ENCODE measurements around the gene ABHD17A. TPM values are rescaled to one million over a fixed set of nuclear protein-coding genes. Genes with fewer than 3 reads are reported as not detected.
"Not testable (repeated sequence)": the region's sequence is repeated elsewhere in the genome, so short reads cannot be mapped to it uniquely, and the experiment has no call there.

ABHD17A gene
- total and polyA plus RNA-seq, 2 of the 8 experiments (the other 6 are each of a cell fraction or from before 2014, with no cell fraction given), result 41.2 to 87.4 TPM

DNA sequence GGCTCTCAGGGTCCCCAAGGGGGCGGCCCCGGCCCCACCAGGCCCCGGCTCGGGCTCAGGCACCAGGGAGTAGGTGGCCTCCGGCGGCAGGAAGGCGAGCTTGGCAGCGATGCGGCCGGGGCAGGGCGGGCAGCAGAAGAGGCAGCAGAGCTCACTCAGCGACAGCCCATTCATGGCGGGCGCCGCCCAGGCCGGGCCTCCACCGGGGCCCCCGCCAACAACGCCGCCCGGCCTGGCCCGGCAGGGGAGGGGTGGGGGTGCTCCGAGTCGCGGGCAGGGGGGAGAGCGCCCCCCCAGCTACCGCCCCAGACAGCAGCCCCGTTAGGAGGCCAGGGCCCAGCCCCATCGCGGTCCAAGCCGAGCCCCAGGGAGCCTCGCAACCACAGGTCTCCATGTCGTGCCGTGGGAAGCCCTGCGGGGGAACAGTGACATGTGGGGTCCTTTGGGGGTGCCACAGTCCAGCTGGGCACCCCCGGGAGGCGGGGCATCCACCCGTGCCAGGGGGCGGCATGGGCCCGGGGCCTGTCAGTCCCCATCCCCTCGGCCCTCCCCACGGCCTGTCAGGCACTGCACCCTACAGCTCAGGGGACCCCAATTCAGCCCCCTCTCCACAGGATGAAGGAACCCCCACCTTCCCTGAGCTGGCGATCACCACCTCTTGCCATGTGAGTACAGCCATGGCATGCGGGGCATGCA is 3.8 kb downstream of the ABHD17A start:
- not testable (repeated sequence) for H4K91ac ChIP-seq (replicated peaks; ENCODE audit: insufficient read length, low read length); FAIRE-seq; H3K18ac ChIP-seq (ENCODE audit: extremely low read depth, low read length); H3K4ac ChIP-seq (replicated peaks; ENCODE audit: insufficient read length, low read depth, low read length); H2BK5ac ChIP-seq (ENCODE audit: low read depth, low read length); H2AK5ac ChIP-seq (ENCODE audit: low read depth, low read length); H3K9me3 ChIP-seq (ENCODE audit: insufficient read depth in 2 of 2, low read depth in 1 of 2, low read length in 1 of 2); H2BK120ac ChIP-seq (replicated peaks; ENCODE audit: low read depth, low read length); H3K9ac ChIP-seq (replicated peaks in 1 of 4; ENCODE audit: extremely low read depth in 1 of 4, low read depth in 3 of 4, low read length in 3 of 4); H3K4me2 ChIP-seq (ENCODE audit: insufficient read depth in 1 of 2, low read depth in 2 of 2, low read length in 2 of 2); H2AFZ ChIP-seq (ENCODE audit: low read length); H3K23me2 ChIP-seq (ENCODE audit: low read depth, low read length); H2BK20ac ChIP-seq (ENCODE audit: low read length); H3K27ac ChIP-seq (ENCODE audit: low read depth, low read length); H4K5ac ChIP-seq (ENCODE audit: insufficient read length, low read depth, low read length); H3K36me3 ChIP-seq (ENCODE audit: control insufficient read depth in 2 of 4, insufficient read depth in 4 of 4, low read length in 3 of 4); DNase-seq (ENCODE audit: low read depth in 1 of 2, low spot score in 2 of 2); H3K27me3 ChIP-seq (replicated peaks in 1 of 4; ENCODE audit: control insufficient read depth in 3 of 4, extremely low read depth in 1 of 4, insufficient read depth in 3 of 4, low read length in 3 of 4); H3K23ac ChIP-seq (ENCODE audit: insufficient read length); H4K8ac ChIP-seq (ENCODE audit: extremely low read depth, insufficient read depth, low read length); H3K14ac ChIP-seq (ENCODE audit: insufficient read length); H3K56ac ChIP-seq (replicated peaks; ENCODE audit: insufficient read length, low read depth, low read length); H2BK12ac ChIP-seq (ENCODE audit: low read depth, low read length); H3K4me3 ChIP-seq (ENCODE audit: extremely low read depth in 1 of 4, insufficient read depth in 2 of 4, low read depth in 3 of 4, low read length in 4 of 4); H2BK15ac ChIP-seq (ENCODE audit: low read length)
- H3K79me2 ChIP-seq (ENCODE audit: control insufficient read depth in 1 of 2, insufficient read depth in 2 of 2, low read length in 2 of 2), result peaks cover 7 to 29% of the 10 kb centered on the region in 2 experiments; a peak in 3 of 4 replicates
- POLR2A ChIA-PET (ENCODE audit: partially characterized antibody), result interaction anchor here (0.5 to 1.2 kb wide), 3 partner anchors 12 to 464 kb away, joined by 3 to 4 read pairs (median 4); partner anchors contain the start of genes ADAT3 and SCAMP4
- H4K20me1 ChIP-seq (replicated peaks in 1 of 2; ENCODE audit: control insufficient read depth in 1 of 2, insufficient read depth in 2 of 2, low read length in 2 of 2), result peaks cover 13 to 23% of the 10 kb centered on the region in 2 experiments
- peaks cover 3 to 14% (median 9%) of the 10 kb centered on the region in 4 experiments; a peak in 6 of 7 replicates for H3K4me1 ChIP-seq (replicated peaks in 1 of 4; ENCODE audit: control insufficient read depth in 3 of 4, insufficient read depth in 4 of 4, low read length in 3 of 4)
- WGBS, 2 experiments (ENCODE audit: extremely low coverage in 1 of 2, insufficient coverage in 1 of 2, insufficient read length in 1 of 2, insufficient replicate concordance in 2 of 2, low coverage in 1 of 2, low lambda C conversion rate in 2 of 2, missing lambda C conversion rate in 1 of 2), result 92% methylated on average over 20 of the region's 44 CpGs; no CpG with 5 or more reads in 1 of the 2 experiments
- peaks cover 23% of the 10 kb centered on the region for H3K79me1 ChIP-seq (ENCODE audit: low read depth, low read length)
- CTCF ChIA-PET (ENCODE audit: partially characterized antibody), result interaction anchor here (1.3 kb wide), 1 partner anchor 49 kb away, joined by 3 read pairs; no protein-coding TSS in a partner anchor
